NB4 (cell line): ENCODE results near the gene AQP12A.
"Not testable (repeated sequence)": the region's sequence is repeated elsewhere in the genome, so short reads cannot be mapped to it uniquely, and the experiment has no call there.

Source experiments
- CTCF ChIP-seq: IDR thresholded peaks from one replicate; pipeline ENCODE4 v1.5.1; 2012; ENCODE audit warnings: low read depth, low read length
- MYC ChIP-seq: IDR thresholded peaks from 2 replicates; pipeline ENCODE4 v1.6.1; 2011; ENCODE audit warnings: low read depth, low read length
- POLR2A ChIP-seq: IDR thresholded peaks from 2 replicates; pipeline ENCODE4 v1.6.1; 2011; ENCODE audit warnings: mild to moderate bottlenecking; ENCODE audit not compliant: insufficient read length; ENCODE audit errors: extremely low read depth
- TF ChIP-seq, protein P1 (sequence below): IDR thresholded peaks from 2 replicates; pipeline ENCODE4 v1.6.1; 2011; ENCODE audit warnings: low read depth, low read length

GRCh38 chr2:240696469-240696868 is 4.8 kb downstream of the AQP12A start:
- not testable (repeated sequence) for TF ChIP-seq CTCF, POLR2A, MYC
- TF ChIP-seq, protein P1, sequence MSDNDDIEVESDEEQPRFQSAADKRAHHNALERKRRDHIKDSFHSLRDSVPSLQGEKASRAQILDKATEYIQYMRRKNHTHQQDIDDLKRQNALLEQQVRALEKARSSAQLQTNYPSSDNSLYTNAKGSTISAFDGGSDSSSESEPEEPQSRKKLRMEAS: not testable (repeated sequence)
